Neural crest cell (in vitro differentiated cells): ENCODE results near the gene CABP5. TPM values are rescaled to one million over a fixed set of nuclear protein-coding genes. Genes with fewer than 3 reads are reported as not detected.

Experiments used
- DNase-seq: peaks from one replicate; pipeline ENCODE4 v3.0.0; 2021; ENCODE audit warnings: low read depth, mixed read lengths, low spot score
- H3K27ac Mint-ChIP-seq: one replicate; pipeline ENCODE4 v1.8.0; 2021; ENCODE audit warnings: mild to moderate bottlenecking, mixed read lengths; ENCODE audit not compliant: unreplicated experiment
- H3K27me3 Mint-ChIP-seq: 2 replicates; pipeline ENCODE4 v1.8.0; 2021; ENCODE audit warnings: low read depth, mild to moderate bottlenecking, mixed read lengths
- H3K36me3 Mint-ChIP-seq: 2 replicates; pipeline ENCODE4 v1.8.0; 2021; ENCODE audit warnings: low read depth, mild to moderate bottlenecking, mixed read lengths
- H3K4me1 Mint-ChIP-seq: 2 replicates; pipeline ENCODE4 v1.8.0; 2021; ENCODE audit warnings: mixed read lengths
- H3K4me3 Mint-ChIP-seq: one replicate; pipeline ENCODE4 v1.8.0; 2021; ENCODE audit warnings: mild to moderate bottlenecking, mixed read lengths
- H3K9me3 Mint-ChIP-seq: 2 replicates; pipeline ENCODE4 v1.8.0; 2021; ENCODE audit warnings: mixed read lengths
- CTCF ChIP-seq: fragments of 200-600 bp; sonication (generic); conservative IDR thresholded peaks from 2 replicates; pipeline ENCODE4 v1.5.0; 2021; ENCODE audit warnings: antibody characterized with exemption, mild to moderate bottlenecking
- total RNA-seq: library from RNA; stranded (reverse); gene quantifications from 2 replicates; pipeline ENCODE4 v1.2.1, GENCODE V29; 2021

The CABP5 gene
- total RNA-seq, 1 donor from 2014 or later = not detected

DNA sequence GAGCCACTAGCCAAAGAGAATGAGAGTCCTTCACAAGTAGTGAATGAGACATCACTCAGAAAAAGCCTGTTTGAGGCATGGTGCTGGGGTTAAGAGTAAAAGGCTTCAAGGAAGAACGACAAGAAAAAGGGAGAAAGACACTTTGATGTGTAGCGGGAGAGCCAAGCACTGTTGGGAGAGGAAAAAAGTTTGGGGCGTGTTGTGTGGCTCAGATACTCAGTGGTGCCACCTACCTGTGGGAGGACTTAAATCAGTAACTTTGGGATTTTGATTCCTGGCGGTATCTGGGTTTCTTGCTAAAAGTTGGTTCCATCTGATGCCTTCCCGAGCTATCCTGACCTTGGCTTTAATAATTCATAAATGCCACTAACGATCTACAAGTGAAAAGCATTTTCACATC, 37.1 kb downstream of the CABP5 start:
- H3K27ac Mint-ChIP-seq = no peak overlapping the region
- TF ChIP-seq CTCF = peak; percentile 40
- no peak overlapping the region for H3K4me3 Mint-ChIP-seq
- H3K27me3 Mint-ChIP-seq = peaks cover 6% of the 10 kb centered on the region
- no peaks in the 10 kb centered on the region for H3K36me3 Mint-ChIP-seq
- H3K4me1 Mint-ChIP-seq = no peaks in the 10 kb centered on the region
- DNase-seq = no peak
- peaks cover 5% of the 10 kb centered on the region for H3K9me3 Mint-ChIP-seq

DNA sequence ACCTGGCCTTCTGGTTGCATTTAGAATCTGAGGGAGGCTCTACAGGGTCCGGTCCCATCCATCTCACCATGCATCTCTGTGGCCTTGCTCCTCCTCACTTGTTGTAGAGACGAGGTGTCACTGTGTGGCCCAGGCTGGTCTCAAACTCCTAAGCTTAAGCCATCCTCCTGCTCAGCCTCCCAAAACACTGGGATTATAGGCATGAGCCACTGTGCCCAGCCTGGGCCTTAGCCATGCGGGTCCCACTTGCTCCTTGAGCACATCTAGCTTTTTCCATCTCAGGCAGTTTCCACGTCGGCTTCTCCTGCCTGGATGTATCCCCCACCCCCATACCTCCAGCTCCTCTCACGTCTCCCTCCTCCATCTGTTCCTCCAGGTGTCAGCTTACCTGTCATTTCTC, 39.6 kb downstream of the CABP5 start:
- Mint-ChIP-seq H3K27ac (peak overlapping the region; percentile 70), H3K27me3 (peaks cover 6% of the 10 kb centered on the region), H3K4me3 (no peak overlapping the region), H3K4me1 (no peaks in the 10 kb centered on the region), H3K36me3 (no peaks in the 10 kb centered on the region), H3K9me3 (peaks cover 7% of the 10 kb centered on the region)
- DNase-seq = no peak
- no peak for TF ChIP-seq CTCF

DNA sequence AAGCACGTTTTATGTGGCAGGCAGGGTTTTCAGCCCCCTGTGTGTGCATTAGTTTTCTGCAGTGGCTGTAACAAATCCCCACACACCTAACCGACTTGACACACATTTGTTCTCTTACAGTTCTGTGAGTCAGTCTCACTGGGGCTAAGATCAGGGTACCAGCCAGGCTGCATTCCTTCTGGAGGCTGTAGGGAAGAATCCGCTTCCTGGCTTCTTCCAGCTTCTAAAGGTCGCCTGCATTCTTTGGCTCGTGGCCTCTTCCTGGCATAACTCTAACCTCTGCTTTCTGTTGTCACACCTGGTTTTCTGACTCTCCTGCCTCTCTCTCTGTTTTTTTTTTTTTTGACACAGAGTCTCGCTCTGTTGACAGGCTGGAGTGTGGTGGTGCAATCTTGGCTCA, 43.0 kb downstream of the CABP5 start:
- no peak for DNase-seq
- H3K4me1 Mint-ChIP-seq = no peaks in the 10 kb centered on the region
- no peak overlapping the region for H3K4me3 Mint-ChIP-seq
- H3K27me3 Mint-ChIP-seq = peaks cover 7% of the 10 kb centered on the region
- peaks cover 14% of the 10 kb centered on the region for H3K9me3 Mint-ChIP-seq
- no peak overlapping the region for H3K27ac Mint-ChIP-seq
- TF ChIP-seq CTCF = no peak
- H3K36me3 Mint-ChIP-seq = no peaks in the 10 kb centered on the region

GRCh38 chr19:47998800-47999199, 45.1 kb downstream of the CABP5 start:
- DNase-seq = no peak
- no peak for TF ChIP-seq CTCF
- H3K4me1 Mint-ChIP-seq = no peaks in the 10 kb centered on the region
- H3K27me3 Mint-ChIP-seq = peaks cover 14% of the 10 kb centered on the region
- H3K4me3 Mint-ChIP-seq = no peak overlapping the region
- no peak overlapping the region for H3K27ac Mint-ChIP-seq
- peaks cover 14% of the 10 kb centered on the region for H3K9me3 Mint-ChIP-seq
- H3K36me3 Mint-ChIP-seq = no peaks in the 10 kb centered on the region

DNA sequence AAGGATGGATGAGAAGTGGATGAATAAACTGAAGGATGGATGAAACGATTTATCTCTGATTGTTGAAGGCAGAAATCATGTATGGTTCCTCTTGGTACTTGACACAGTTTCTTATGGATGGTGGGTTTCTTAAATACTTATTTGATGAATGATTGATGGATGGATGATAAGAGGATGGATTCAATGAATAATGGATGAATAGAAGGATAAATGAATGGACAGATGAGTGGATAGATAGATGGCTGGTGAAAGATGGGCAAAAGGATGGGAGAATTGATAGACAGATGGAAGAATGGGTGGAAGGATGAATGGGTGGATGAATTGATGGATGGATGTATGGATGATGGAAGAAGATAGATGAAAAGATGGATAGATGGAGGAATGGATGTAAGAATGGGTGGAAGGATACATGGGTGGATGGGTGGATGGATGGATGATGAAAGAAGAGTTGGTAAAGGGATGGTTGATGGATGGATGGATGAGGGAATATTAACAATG, 47.6 kb downstream of the CABP5 start:
- Mint-ChIP-seq H3K27me3 (peaks cover 18% of the 10 kb centered on the region), H3K36me3 (no peaks in the 10 kb centered on the region), H3K4me1 (no peaks in the 10 kb centered on the region), H3K9me3 (peaks cover 14% of the 10 kb centered on the region), H3K27ac (no peak overlapping the region), H3K4me3 (no peak overlapping the region)
- no peak for DNase-seq
- TF ChIP-seq CTCF = no peak
